Renal pelvis (tissue), 12 donors: ENCODE data around the gene LSM7. TPM values are rescaled to one million over a fixed set of nuclear protein-coding genes. Genes with fewer than 3 reads are reported as not detected.

ENCODE experiments used
- DNase-seq: peaks from one replicate; pipeline ENCODE4 v3.0.0-alpha.2; 2013
- long read RNA-seq, 16 experiments: transcript quantifications; one replicate each; lab custom pipeline, GENCODE V29; 2026
- polyA plus RNA-seq, 3 donors: library from polyadenylated mRNA; unstranded; fragments of 120-200 nt; gene quantifications; one replicate each; pipeline ENCODE4 v1.2.1, GENCODE V29; 2013; ENCODE audit not compliant: insufficient read length in 3 of 3

Gene LSM7
- polyA plus RNA-seq = 100 to 1,000 TPM; 107 to 121 (median 114) TPM
- long read RNA-seq, donor 1, transcript LSM7-204 (3 exons, 575 nt) = minor isoform, 11 of 88 reads
- long read RNA-seq, donor 1, transcript LSM7-203 (4 exons, 512 nt) = minor isoform, 17 of 88 reads
- long read RNA-seq, donor 1, transcript LSM7-206 (2 exons, 710 nt) = minor isoform, 5 of 88 reads
- long read RNA-seq, donor 1, transcript LSM7-201 (4 exons, 529 nt) = major isoform, 54 of 88 reads
- long read RNA-seq, donor 1, partial matches to known transcripts = 0 of 88 reads
- long read RNA-seq, donor 1, other reads (novel, unspliced or antisense) = 0 of 88 reads
- long read RNA-seq, donor 2, transcript LSM7-204 (3 exons, 575 nt) = minor isoform, 12 of 99 reads
- long read RNA-seq, donor 2, transcript LSM7-203 (4 exons, 512 nt) = minor isoform, 19 of 99 reads
- long read RNA-seq, donor 2, transcript LSM7-201 (4 exons, 529 nt) = major isoform, 54 of 99 reads
- long read RNA-seq, donor 2, partial matches to known transcripts = 13 of 99 reads
- long read RNA-seq, donor 2, other reads (novel, unspliced or antisense) = 0 of 99 reads
- long read RNA-seq, donor 3, transcript LSM7-203 (4 exons, 512 nt) = minor isoform, 16 of 122 reads
- long read RNA-seq, donor 3, transcript LSM7-204 (3 exons, 575 nt) = minor isoform, 16 of 122 reads
- long read RNA-seq, donor 3, transcript LSM7-201 (4 exons, 529 nt) = major isoform, 58 of 122 reads
- long read RNA-seq, donor 3, transcript LSM7-206 (2 exons, 710 nt) = minor isoform, 7 of 122 reads
- long read RNA-seq, donor 3, partial matches to known transcripts = 25 of 122 reads
- long read RNA-seq, donor 3, other reads (novel, unspliced or antisense) = 0 of 122 reads
- long read RNA-seq, donor 4, transcript LSM7-206 (2 exons, 710 nt) = minor isoform, 14 of 149 reads
- long read RNA-seq, donor 4, transcript LSM7-203 (4 exons, 512 nt) = minor isoform, 15 of 149 reads
- long read RNA-seq, donor 4, transcript LSM7-201 (4 exons, 529 nt) = major isoform, 76 of 149 reads
- long read RNA-seq, donor 4, transcript LSM7-204 (3 exons, 575 nt) = minor isoform, 23 of 149 reads
- long read RNA-seq, donor 4, partial matches to known transcripts = 21 of 149 reads
- long read RNA-seq, donor 4, other reads (novel, unspliced or antisense) = 0 of 149 reads
- long read RNA-seq, donor 5, transcript LSM7-204 (3 exons, 575 nt) = minor isoform, 8 of 67 reads
- long read RNA-seq, donor 5, transcript LSM7-203 (4 exons, 512 nt) = minor isoform, 17 of 67 reads
- long read RNA-seq, donor 5, transcript LSM7-201 (4 exons, 529 nt) = major isoform, 42 of 67 reads
- long read RNA-seq, donor 5, partial matches to known transcripts = 0 of 67 reads
- long read RNA-seq, donor 5, other reads (novel, unspliced or antisense) = 0 of 67 reads
- long read RNA-seq, donor 6, transcript LSM7-206 (2 exons, 710 nt) = minor isoform, 9 of 96 reads
- long read RNA-seq, donor 6, transcript LSM7-203 (4 exons, 512 nt) = minor isoform, 14 of 96 reads
- long read RNA-seq, donor 6, transcript LSM7-204 (3 exons, 575 nt) = minor isoform, 15 of 96 reads
- long read RNA-seq, donor 6, transcript LSM7-201 (4 exons, 529 nt) = major isoform, 47 of 96 reads
- long read RNA-seq, donor 6, partial matches to known transcripts = 11 of 96 reads
- long read RNA-seq, donor 6, other reads (novel, unspliced or antisense) = 0 of 96 reads
- long read RNA-seq, donor 7, transcript LSM7-204 (3 exons, 575 nt) = minor isoform, 25 of 138 reads
- long read RNA-seq, donor 7, transcript LSM7-206 (2 exons, 710 nt) = minor isoform, 6 of 138 reads
- long read RNA-seq, donor 7, transcript LSM7-203 (4 exons, 512 nt) = minor isoform, 25 of 138 reads
- long read RNA-seq, donor 7, transcript LSM7-201 (4 exons, 529 nt) = major isoform, 54 of 138 reads
- long read RNA-seq, donor 7, partial matches to known transcripts = 27 of 138 reads
- long read RNA-seq, donor 7, other reads (novel, unspliced or antisense) = 0 of 138 reads
- long read RNA-seq, donor 8, transcript LSM7-201 (4 exons, 529 nt) = major isoform, 19 of 43 reads
- long read RNA-seq, donor 8, transcript LSM7-203 (4 exons, 512 nt) = minor isoform, 10 of 43 reads
- long read RNA-seq, donor 8, transcript LSM7-204 (3 exons, 575 nt) = minor isoform, 6 of 43 reads
- long read RNA-seq, donor 8, partial matches to known transcripts = 6 of 43 reads
- long read RNA-seq, donor 8, other reads (novel, unspliced or antisense) = 0 of 43 reads
- long read RNA-seq, donor 9, transcript LSM7-204 (3 exons, 575 nt) = minor isoform, 12 of 120 reads
- long read RNA-seq, donor 9, transcript LSM7-201 (4 exons, 529 nt) = major isoform, 65 of 120 reads
- long read RNA-seq, donor 9, transcript LSM7-203 (4 exons, 512 nt) = minor isoform, 19 of 120 reads
- long read RNA-seq, donor 9, partial matches to known transcripts = 19 of 120 reads
- long read RNA-seq, donor 9, other reads (novel, unspliced or antisense) = 0 of 120 reads
- long read RNA-seq, donor 10, transcript LSM7-206 (2 exons, 710 nt) = minor isoform, 10 of 87 reads
- long read RNA-seq, donor 10, transcript LSM7-203 (4 exons, 512 nt) = minor isoform, 21 of 87 reads
- long read RNA-seq, donor 10, transcript LSM7-204 (3 exons, 575 nt) = minor isoform, 9 of 87 reads
- long read RNA-seq, donor 10, transcript LSM7-201 (4 exons, 529 nt) = major isoform, 46 of 87 reads
- long read RNA-seq, donor 10, partial matches to known transcripts = 0 of 87 reads
- long read RNA-seq, donor 10, other reads (novel, unspliced or antisense) = 0 of 87 reads
- long read RNA-seq, donor 11, transcript LSM7-203 (4 exons, 512 nt) = minor isoform, 12 of 58 reads
- long read RNA-seq, donor 11, transcript LSM7-206 (2 exons, 710 nt) = minor isoform, 6 of 58 reads
- long read RNA-seq, donor 11, transcript LSM7-204 (3 exons, 575 nt) = minor isoform, 8 of 58 reads
- long read RNA-seq, donor 11, transcript LSM7-201 (4 exons, 529 nt) = major isoform, 32 of 58 reads
- long read RNA-seq, donor 11, partial matches to known transcripts = 0 of 58 reads
- long read RNA-seq, donor 11, other reads (novel, unspliced or antisense) = 0 of 58 reads
- long read RNA-seq, donor 12, transcript LSM7-201 (4 exons, 529 nt) = major isoform, 84 of 156 reads
- long read RNA-seq, donor 12, transcript LSM7-204 (3 exons, 575 nt) = minor isoform, 16 of 156 reads
- long read RNA-seq, donor 12, transcript LSM7-206 (2 exons, 710 nt) = minor isoform, 11 of 156 reads
- long read RNA-seq, donor 12, transcript LSM7-203 (4 exons, 512 nt) = minor isoform, 26 of 156 reads
- long read RNA-seq, donor 12, partial matches to known transcripts = 18 of 156 reads
- long read RNA-seq, donor 12, other reads (novel, unspliced or antisense) = 0 of 156 reads
- long read RNA-seq, donor 13, transcript LSM7-203 (4 exons, 512 nt) = minor isoform, 16 of 56 reads
- long read RNA-seq, donor 13, transcript LSM7-206 (2 exons, 710 nt) = minor isoform, 12 of 56 reads
- long read RNA-seq, donor 13, transcript LSM7-201 (4 exons, 529 nt) = major isoform, 22 of 56 reads
- long read RNA-seq, donor 13, transcript LSM7-204 (3 exons, 575 nt) = minor isoform, 6 of 56 reads
- long read RNA-seq, donor 13, partial matches to known transcripts = 0 of 56 reads
- long read RNA-seq, donor 13, other reads (novel, unspliced or antisense) = 0 of 56 reads
- long read RNA-seq, donor 14 = 0 reads
- long read RNA-seq, donor 15 = 0 reads
- long read RNA-seq, donor 16, transcript LSM7-204 (3 exons, 575 nt) = minor isoform, 18 of 140 reads
- long read RNA-seq, donor 16, transcript LSM7-203 (4 exons, 512 nt) = minor isoform, 23 of 140 reads
- long read RNA-seq, donor 16, transcript LSM7-206 (2 exons, 710 nt) = minor isoform, 9 of 140 reads
- long read RNA-seq, donor 16, transcript LSM7-201 (4 exons, 529 nt) = major isoform, 77 of 140 reads
- long read RNA-seq, donor 16, partial matches to known transcripts = 12 of 140 reads
- long read RNA-seq, donor 16, other reads (novel, unspliced or antisense) = 0 of 140 reads

GRCh38 chr19:2328401-2329148, at the start of gene LSM7, which contains the start of gene SPPL2B:
LSM7 (minus strand) TSS chr19:2328586; CDS start chr19:2328566, 20 bp downstream.
SPPL2B (plus strand) TSS chr19:2328684; CDS start chr19:2328710, 26 bp downstream.
- DNase-seq = peak; percentile 91

- no peak for DNase-seq
Measured at GRCh38 chr19:2376784-2377519, 48.6 kb upstream of the LSM7 start.

GRCh38 chr19:2375353-2376121, 47.2 kb upstream of the LSM7 start:
- no peak for DNase-seq

- no peak for DNase-seq
Measured at GRCh38 chr19:2374808-2375207, 46.4 kb upstream of the LSM7 start.

GRCh38 chr19:2372076-2372612, 43.8 kb upstream of the LSM7 start:
- no peak for DNase-seq

- DNase-seq = no peak
Measured at GRCh38 chr19:2371656-2372055, 43.3 kb upstream of the LSM7 start.

- DNase-seq = peak; percentile 55
Measured at GRCh38 chr19:2365201-2365970, 37.0 kb upstream of the LSM7 start.

GRCh38 chr19:2363419-2363818, 35.0 kb upstream of the LSM7 start:
- no peak for DNase-seq

- DNase-seq = no peak
Measured at GRCh38 chr19:2362970-2363300, 34.5 kb upstream of the LSM7 start.

- DNase-seq = no peak
Measured at GRCh38 chr19:2362046-2362969, 33.9 kb upstream of the LSM7 start.
